ENCODE measurements around the gene SGCE.

Gene SGCE

DNA sequence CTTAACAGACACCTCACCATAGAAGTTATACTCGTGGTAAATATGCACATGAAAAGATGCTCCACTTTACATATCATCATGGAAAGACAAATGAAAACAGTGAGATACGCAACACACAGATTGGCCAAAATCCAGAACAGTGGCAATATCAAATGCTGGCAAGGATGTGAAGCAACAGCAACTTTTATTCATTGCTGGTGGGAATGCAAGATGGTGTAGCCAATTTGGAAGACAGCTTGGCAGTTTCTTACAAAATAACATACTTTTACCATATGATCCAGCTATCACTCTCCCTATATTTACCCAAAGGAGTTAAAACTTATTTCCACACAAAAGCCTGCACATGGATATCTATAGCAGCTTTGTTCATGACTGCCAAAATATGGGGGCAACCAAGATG lies 46.4 kb downstream of the SGCE start:
- H3K27me3 ChIP-seq (ENCODE audit: control insufficient read depth, insufficient read depth, low read length) = no peaks in the 10 kb centered on the region
- H3K9me3 ChIP-seq (ENCODE audit: control insufficient read depth, low read length) = no peaks in the 10 kb centered on the region
- H3K36me3 ChIP-seq (ENCODE audit: control insufficient read depth, insufficient read depth, low read length) = no peaks in the 10 kb centered on the region
- H3K9ac ChIP-seq (ENCODE audit: low read length) = no peak overlapping the region
- H3K4me1 ChIP-seq (ENCODE audit: control insufficient read depth, insufficient read depth, low read length) = no peaks in the 10 kb centered on the region
- H3K4me3 ChIP-seq (ENCODE audit: low read length) = no peak overlapping the region

DNA sequence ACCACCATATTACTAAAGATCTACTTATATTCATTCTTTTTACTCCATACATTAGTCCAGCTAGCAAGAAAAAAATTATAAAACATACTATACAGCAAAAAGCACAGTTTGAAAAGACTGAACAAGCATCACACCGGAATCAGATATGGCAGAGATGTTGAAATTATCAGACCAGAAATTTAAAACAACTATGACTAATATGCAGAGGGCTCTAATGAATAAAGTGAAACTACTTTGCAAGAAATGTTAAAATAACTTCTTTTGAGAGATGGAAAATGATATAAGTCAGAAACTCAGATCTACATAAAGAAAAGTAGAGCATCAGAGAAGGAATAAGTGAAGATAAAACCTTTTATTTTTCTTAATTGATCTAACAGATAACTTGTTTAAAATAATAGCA lies 50.9 kb downstream of the SGCE start:
- Histone ChIP-seq H3K4me3 (ENCODE audit: low read length) (no peak overlapping the region), H3K4me1 (ENCODE audit: control insufficient read depth, insufficient read depth, low read length) (no peaks in the 10 kb centered on the region), H3K9me3 (ENCODE audit: control insufficient read depth, low read length) (no peaks in the 10 kb centered on the region), H3K27me3 (ENCODE audit: control insufficient read depth, insufficient read depth, low read length) (no peaks in the 10 kb centered on the region), H3K36me3 (ENCODE audit: control insufficient read depth, insufficient read depth, low read length) (no peaks in the 10 kb centered on the region), H3K9ac (ENCODE audit: low read length) (no peak overlapping the region)

DNA sequence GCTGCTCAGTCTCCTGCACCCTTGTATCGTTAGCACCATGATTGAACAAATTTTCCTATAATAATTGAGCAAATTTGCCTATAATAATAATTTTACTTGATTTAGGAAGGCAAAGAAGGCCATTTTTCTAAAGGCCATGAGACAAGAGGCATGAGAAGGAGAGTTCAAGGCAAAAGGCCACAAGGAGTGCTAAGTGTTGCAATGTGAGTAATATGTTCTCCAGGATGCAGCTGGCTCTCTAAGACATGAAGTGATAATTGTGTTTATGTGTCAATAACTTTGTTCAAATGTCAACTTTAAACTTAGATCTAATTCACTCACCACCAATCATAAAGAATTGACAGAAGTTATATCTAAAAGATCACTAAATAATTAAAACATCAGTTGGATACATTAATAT lies 53.8 kb downstream of the SGCE start:
- Histone ChIP-seq H3K27me3 (ENCODE audit: control insufficient read depth, insufficient read depth, low read length) (no peaks in the 10 kb centered on the region), H3K9ac (ENCODE audit: low read length) (no peak overlapping the region), H3K4me3 (ENCODE audit: low read length) (no peak overlapping the region), H3K4me1 (ENCODE audit: control insufficient read depth, insufficient read depth, low read length) (no peaks in the 10 kb centered on the region), H3K9me3 (ENCODE audit: control insufficient read depth, low read length) (no peaks in the 10 kb centered on the region), H3K36me3 (ENCODE audit: control insufficient read depth, insufficient read depth, low read length) (no peaks in the 10 kb centered on the region)

DNA sequence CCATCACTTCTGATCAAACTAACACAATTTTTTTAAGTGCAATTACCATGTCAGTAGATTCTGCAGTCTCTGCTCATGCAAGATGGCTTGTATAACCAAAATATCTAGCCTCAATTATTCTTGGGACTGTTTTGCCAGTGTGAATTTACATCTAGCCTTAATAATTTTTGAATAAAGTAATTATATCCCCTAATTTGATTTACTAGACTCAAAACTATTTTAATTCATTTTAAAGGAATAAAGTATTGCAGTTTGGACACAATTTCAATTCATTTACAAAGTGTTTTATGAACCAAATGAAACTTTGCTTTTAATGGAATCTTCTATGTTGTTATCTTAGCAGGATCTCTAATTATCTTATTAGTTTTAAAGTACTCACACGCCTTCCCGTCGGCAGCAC lies 55.7 kb downstream of the SGCE start:
- no peak overlapping the region for H3K9ac ChIP-seq (ENCODE audit: low read length)
- no peaks in the 10 kb centered on the region for H3K4me1 ChIP-seq (ENCODE audit: control insufficient read depth, insufficient read depth, low read length)
- peaks cover 5% of the 10 kb centered on the region for H3K27me3 ChIP-seq (ENCODE audit: control insufficient read depth, insufficient read depth, low read length)

DNA sequence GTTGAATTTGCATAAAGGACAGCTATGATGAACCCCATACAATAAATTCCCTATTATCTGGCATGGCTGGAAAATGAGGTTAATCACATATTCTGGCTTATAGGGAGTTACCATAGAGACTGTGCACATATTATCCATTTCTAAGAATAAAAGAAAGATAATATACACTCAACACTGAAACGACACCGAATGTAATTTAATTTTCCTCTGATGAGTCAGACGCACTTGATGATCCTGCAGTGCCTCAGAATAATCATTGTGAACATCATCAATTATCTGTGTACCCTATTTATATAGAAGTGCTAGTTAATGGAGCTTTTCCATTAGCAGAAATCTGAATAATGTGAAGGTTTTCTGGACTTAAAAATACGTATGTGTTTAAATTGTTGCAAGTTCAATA lies 60.2 kb downstream of the SGCE start:
- Histone ChIP-seq H3K4me1 (ENCODE audit: control insufficient read depth, insufficient read depth, low read length) (peaks cover 5% of the 10 kb centered on the region), H3K4me3 (ENCODE audit: low read length) (no peak overlapping the region), H3K9ac (ENCODE audit: low read length) (no peak overlapping the region), H3K27me3 (ENCODE audit: control insufficient read depth, insufficient read depth, low read length) (peaks cover 5% of the 10 kb centered on the region), H3K9me3 (ENCODE audit: control insufficient read depth, low read length) (no peaks in the 10 kb centered on the region), H3K36me3 (ENCODE audit: control insufficient read depth, insufficient read depth, low read length) (no peaks in the 10 kb centered on the region)

More for the DNA sequence above, 55.7 kb downstream of the SGCE start:
- H3K9me3 ChIP-seq (ENCODE audit: control insufficient read depth, low read length) = no peaks in the 10 kb centered on the region
- H3K4me3 ChIP-seq (ENCODE audit: low read length) = no peak overlapping the region
- no peaks in the 10 kb centered on the region for H3K36me3 ChIP-seq (ENCODE audit: control insufficient read depth, insufficient read depth, low read length)

DNA sequence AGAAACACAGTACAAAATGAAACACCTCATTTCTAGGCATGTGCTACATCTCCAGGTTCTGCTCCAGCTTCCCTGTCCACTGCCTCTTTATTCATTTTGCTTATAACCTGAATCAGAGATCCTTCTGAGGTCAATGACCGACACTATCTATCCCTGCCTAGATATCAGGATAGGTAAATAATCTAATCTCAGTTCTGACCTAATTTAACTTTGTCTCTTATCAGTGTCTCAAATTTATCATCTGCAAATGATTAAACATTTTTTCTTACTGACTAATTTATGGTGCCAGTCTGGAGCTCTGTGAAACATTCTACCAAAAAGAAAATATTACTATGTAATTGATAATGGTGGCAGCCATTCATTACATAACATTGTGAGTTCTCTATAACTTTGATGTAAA lies 61.1 kb downstream of the SGCE start:
- no peaks in the 10 kb centered on the region for H3K36me3 ChIP-seq (ENCODE audit: control insufficient read depth, insufficient read depth, low read length)

DNA sequence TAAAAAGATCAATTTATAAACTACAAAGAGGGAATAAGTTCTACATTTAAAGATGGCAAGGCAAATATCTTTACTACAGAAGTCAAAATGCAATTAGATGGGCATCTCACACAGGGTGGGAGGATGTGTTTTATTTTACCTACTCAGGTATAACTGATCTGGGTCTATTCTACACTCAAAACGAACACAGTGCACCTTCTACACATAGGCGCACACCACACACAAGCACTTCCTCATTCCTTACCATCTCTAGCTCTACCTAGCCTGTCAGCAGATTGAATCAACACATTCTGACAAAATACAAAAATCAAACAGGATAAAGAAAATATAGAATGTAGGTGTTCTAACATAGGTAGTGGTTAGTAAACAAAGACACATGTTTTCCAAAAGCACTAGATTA lies 64.8 kb downstream of the SGCE start:
- no peaks in the 10 kb centered on the region for H3K9me3 ChIP-seq (ENCODE audit: control insufficient read depth, low read length)
- H3K27me3 ChIP-seq (ENCODE audit: control insufficient read depth, insufficient read depth, low read length) = peaks cover 1% of the 10 kb centered on the region
- no peak overlapping the region for H3K4me3 ChIP-seq (ENCODE audit: low read length)
- H3K4me1 ChIP-seq (ENCODE audit: control insufficient read depth, insufficient read depth, low read length) = peaks cover 5% of the 10 kb centered on the region
- H3K36me3 ChIP-seq (ENCODE audit: control insufficient read depth, insufficient read depth, low read length) = no peaks in the 10 kb centered on the region
- H3K9ac ChIP-seq (ENCODE audit: low read length) = no peak overlapping the region

More for the DNA sequence above, 61.1 kb downstream of the SGCE start:
- Histone ChIP-seq H3K4me1 (ENCODE audit: control insufficient read depth, insufficient read depth, low read length) (peaks cover 5% of the 10 kb centered on the region), H3K9me3 (ENCODE audit: control insufficient read depth, low read length) (no peaks in the 10 kb centered on the region), H3K27me3 (ENCODE audit: control insufficient read depth, insufficient read depth, low read length) (peaks cover 5% of the 10 kb centered on the region), H3K4me3 (ENCODE audit: low read length) (no peak overlapping the region), H3K9ac (ENCODE audit: low read length) (no peak overlapping the region)

DNA sequence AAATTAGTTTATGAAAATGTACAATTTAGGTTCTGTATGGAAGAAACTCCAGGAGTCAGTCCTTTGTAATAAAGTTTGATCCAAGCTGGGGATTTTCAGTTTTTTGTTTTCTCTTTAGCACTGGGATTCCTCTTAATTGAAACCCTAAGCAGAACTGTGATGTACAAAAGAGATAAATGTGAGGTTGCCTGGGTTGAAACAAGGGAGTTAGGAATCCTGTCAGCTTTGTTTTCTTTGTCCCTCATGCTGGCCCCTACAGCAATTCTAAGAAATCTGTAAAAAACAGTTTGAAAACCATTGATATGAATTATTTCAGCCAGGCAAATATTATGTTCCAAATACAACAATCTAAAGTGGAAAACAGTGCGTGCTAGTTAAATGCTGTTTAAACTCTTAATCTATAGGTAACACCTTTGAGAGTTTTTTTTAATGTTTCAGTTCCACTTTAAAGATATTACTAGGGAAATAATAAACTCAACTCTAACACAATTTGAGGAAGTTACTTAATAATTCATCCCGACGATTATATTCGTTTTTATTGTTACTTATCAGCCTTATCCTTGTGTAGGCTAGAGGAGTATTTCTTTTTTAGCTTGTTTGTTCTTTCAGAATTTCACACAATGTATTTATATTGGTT lies 65.3 kb downstream of the SGCE start:
- Histone ChIP-seq H3K9me3 (ENCODE audit: control insufficient read depth, low read length) (no peaks in the 10 kb centered on the region), H3K9ac (ENCODE audit: low read length) (no peak overlapping the region), H3K36me3 (ENCODE audit: control insufficient read depth, insufficient read depth, low read length) (no peaks in the 10 kb centered on the region), H3K27me3 (ENCODE audit: control insufficient read depth, insufficient read depth, low read length) (no peaks in the 10 kb centered on the region), H3K4me3 (ENCODE audit: low read length) (no peak overlapping the region), H3K4me1 (ENCODE audit: control insufficient read depth, insufficient read depth, low read length) (peaks cover 5% of the 10 kb centered on the region)

DNA sequence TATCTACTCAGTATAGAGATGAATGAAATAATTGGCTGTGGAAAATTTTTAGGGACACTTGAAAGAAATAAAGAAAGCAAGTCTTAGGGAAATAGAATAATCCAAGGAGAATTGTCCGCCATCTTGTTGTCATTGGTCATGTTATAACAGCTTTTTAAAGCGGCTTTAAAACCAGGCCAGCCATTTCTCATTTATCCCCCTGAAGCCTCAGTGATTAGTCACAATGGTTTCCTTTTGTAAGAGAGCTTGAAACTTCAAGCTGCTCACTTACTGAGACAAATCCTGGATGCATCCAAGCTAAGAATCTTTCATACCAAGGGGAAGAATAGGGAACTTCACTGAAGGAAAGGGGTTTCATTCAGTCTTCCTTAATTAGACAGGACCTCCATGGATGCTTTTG lies 67.9 kb downstream of the SGCE start:
- no peaks in the 10 kb centered on the region for H3K27me3 ChIP-seq (ENCODE audit: control insufficient read depth, insufficient read depth, low read length)
- no peaks in the 10 kb centered on the region for H3K9me3 ChIP-seq (ENCODE audit: control insufficient read depth, low read length)
- H3K4me3 ChIP-seq (ENCODE audit: low read length) = no peak overlapping the region
- H3K4me1 ChIP-seq (ENCODE audit: control insufficient read depth, insufficient read depth, low read length) = peaks cover 5% of the 10 kb centered on the region
- H3K9ac ChIP-seq (ENCODE audit: low read length) = no peak overlapping the region
- no peaks in the 10 kb centered on the region for H3K36me3 ChIP-seq (ENCODE audit: control insufficient read depth, insufficient read depth, low read length)

DNA sequence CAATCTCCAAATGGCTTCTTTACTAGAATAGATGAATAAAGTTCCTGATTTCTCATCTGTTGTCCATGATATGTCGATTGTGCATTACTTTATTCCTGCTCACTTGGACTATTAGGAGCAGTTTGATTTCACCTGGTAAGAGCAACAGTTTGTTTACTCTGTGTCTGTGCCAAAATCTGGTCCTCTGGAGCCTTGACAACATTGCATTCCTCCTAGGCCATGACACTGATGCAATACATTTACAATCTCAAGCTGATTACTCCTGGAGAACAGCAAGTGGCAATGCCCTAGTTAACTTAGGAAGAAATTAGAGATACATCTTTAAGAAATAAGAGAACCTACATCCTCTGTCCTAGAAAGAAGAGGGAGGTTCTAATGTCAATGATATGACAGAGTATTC lies 71.8 kb downstream of the SGCE start:
- Histone ChIP-seq H3K9me3 (ENCODE audit: control insufficient read depth, low read length) (no peaks in the 10 kb centered on the region), H3K27me3 (ENCODE audit: control insufficient read depth, insufficient read depth, low read length) (no peaks in the 10 kb centered on the region), H3K36me3 (ENCODE audit: control insufficient read depth, insufficient read depth, low read length) (no peaks in the 10 kb centered on the region), H3K4me3 (ENCODE audit: low read length) (no peak overlapping the region), H3K9ac (ENCODE audit: low read length) (no peak overlapping the region), H3K4me1 (ENCODE audit: control insufficient read depth, insufficient read depth, low read length) (no peaks in the 10 kb centered on the region)

DNA sequence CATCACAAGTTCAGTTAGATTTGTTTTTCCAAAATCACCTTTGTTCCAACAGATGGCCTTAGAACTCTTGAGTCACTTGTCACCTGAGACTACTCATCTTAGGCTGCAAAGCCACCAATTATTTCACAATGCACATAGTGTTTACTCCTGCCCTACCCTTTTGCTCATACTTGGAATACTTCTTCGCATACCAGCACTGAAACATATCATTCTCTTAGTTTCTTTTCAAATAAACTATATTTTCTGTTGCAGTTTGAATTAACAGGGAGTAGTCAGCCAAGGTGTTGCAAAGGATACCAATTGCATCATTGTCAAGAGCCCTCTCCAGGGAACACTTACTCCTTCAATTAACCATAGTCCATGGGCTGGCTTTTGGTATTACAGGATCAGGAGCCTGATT lies 75.3 kb downstream of the SGCE start:
- Histone ChIP-seq H3K9me3 (ENCODE audit: control insufficient read depth, low read length) (no peaks in the 10 kb centered on the region), H3K9ac (ENCODE audit: low read length) (no peak overlapping the region), H3K4me1 (ENCODE audit: control insufficient read depth, insufficient read depth, low read length) (no peaks in the 10 kb centered on the region), H3K27me3 (ENCODE audit: control insufficient read depth, insufficient read depth, low read length) (no peaks in the 10 kb centered on the region), H3K36me3 (ENCODE audit: control insufficient read depth, insufficient read depth, low read length) (no peaks in the 10 kb centered on the region), H3K4me3 (ENCODE audit: low read length) (no peak overlapping the region)

DNA sequence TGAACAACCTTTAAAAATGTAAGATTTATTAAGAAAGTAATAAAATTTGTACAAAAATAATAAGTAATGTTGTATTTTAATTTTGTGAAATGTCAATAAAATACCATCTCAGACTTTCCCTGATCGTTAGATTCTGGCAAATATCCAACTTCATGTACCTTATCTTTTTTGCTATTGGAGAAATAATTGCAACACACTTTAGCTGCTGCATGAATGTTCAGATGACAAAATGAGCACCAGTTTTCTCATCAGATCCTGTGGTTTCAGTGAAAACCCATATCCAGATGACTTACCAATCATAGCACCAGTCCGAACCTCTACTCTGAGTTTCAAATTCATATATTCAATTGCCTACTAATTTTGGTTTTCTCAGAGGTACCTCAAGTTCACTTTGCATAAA lies 76.5 kb downstream of the SGCE start:
- H3K4me3 ChIP-seq (ENCODE audit: low read length) = no peak overlapping the region
- no peaks in the 10 kb centered on the region for H3K9me3 ChIP-seq (ENCODE audit: control insufficient read depth, low read length)
- H3K4me1 ChIP-seq (ENCODE audit: control insufficient read depth, insufficient read depth, low read length) = no peaks in the 10 kb centered on the region
- H3K27me3 ChIP-seq (ENCODE audit: control insufficient read depth, insufficient read depth, low read length) = no peaks in the 10 kb centered on the region
- no peak overlapping the region for H3K9ac ChIP-seq (ENCODE audit: low read length)
- H3K36me3 ChIP-seq (ENCODE audit: control insufficient read depth, insufficient read depth, low read length) = no peaks in the 10 kb centered on the region

DNA sequence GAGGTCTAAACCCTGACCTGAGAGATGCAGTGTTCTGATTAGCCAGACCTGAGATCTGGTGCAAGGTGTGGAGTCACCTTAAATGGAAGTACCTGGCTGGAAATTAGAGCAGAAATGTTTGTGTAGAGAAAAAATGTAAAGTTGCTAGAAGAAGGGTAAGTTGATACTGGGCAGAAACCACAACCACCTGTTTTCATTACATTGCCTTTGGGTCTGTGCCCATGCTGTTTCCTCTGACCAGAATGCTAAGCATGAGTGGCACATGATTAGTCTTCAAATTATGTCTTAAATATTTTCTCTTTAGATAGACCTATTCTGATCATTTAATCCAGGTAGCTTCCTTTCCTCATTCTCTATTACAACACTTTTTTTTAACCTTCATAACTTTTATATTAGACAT lies 77.3 kb downstream of the SGCE start:
- Histone ChIP-seq H3K36me3 (ENCODE audit: control insufficient read depth, insufficient read depth, low read length) (no peaks in the 10 kb centered on the region), H3K9ac (ENCODE audit: low read length) (no peak overlapping the region), H3K9me3 (ENCODE audit: control insufficient read depth, low read length) (no peaks in the 10 kb centered on the region), H3K27me3 (ENCODE audit: control insufficient read depth, insufficient read depth, low read length) (no peaks in the 10 kb centered on the region), H3K4me1 (ENCODE audit: control insufficient read depth, insufficient read depth, low read length) (no peaks in the 10 kb centered on the region), H3K4me3 (ENCODE audit: low read length) (no peak overlapping the region)
